ENCODE results near the gene CLEC9A. TPM values are rescaled to one million over a fixed set of nuclear protein-coding genes. Genes with fewer than 3 reads are reported as not detected.

CLEC9A gene
- polyA plus RNA-seq (2013, experiment 1 of 2): not detected
- polyA plus RNA-seq (2013, experiment 2 of 2): not detected

DNA sequence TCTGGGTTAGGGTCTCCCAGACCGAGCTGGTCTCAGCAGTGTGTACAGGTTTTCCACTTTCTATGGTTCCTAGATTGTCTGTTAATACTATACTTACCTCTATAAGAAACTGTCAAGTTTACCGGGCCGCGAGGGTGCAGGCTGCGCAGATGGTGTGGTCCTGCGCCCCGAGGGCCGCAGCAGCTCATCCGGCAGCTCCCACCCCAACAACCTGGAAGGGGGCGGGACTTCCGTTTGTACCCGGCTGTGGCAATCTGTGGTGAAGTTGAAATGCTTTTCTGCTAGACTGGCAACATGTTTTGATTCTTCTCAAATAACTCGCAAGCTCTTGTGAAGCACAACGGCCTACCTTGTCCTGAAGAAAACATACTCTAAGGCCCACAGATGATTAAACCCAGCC, at the start of gene CLEC9A:
Gene CLEC9A (plus strand): TSS at position 237 of the 400 bp plus-strand sequence. CDS start 22,006 bp downstream, outside the sequence.
- Histone ChIP-seq H3K27ac (ENCODE audit: low read depth, low read length, severe bottlenecking) (peak within 1 kb of the TSS; percentile 90), H3K4me1 (ENCODE audit: control insufficient read depth, insufficient read depth, low read length, poor library complexity, severe bottlenecking) (peaks cover 6% of the 10 kb centered on the region), H3K36me3 (ENCODE audit: control insufficient read depth, insufficient read depth, low read length) (no peaks in the 10 kb centered on the region), H3K4me3 (ENCODE audit: extremely low read depth, insufficient read depth, low read length, poor library complexity, severe bottlenecking) (no peak within 1 kb of the TSS), H3K9me3 (ENCODE audit: control insufficient read depth, low read length) (no peaks in the 10 kb centered on the region)
- 80 to 81% methylated on average over 1 to 7 of the region's 14 CpGs for WGBS, 2 experiments (ENCODE audit: insufficient coverage in 2 of 2)

DNA sequence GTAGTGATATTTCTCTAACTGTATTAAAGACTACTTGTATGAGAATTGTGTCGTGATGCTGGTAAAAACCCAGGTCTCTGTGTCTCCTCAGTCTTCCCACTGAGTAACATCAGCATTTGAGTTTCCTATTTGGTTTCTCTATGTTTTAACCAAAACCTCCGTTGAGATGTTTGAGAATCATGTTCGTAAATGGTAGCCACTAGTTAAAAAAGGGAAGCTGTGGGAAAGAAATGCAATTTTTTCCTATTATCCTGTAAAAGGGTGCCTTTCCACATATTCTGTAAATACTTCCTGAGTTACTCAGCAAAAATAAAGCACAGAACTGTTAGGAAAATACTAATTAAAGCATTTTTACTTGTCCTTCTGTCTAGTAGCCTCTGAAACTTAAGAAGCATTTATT, 38.6 kb upstream of the CLEC9A start:
- Histone ChIP-seq H3K27ac (ENCODE audit: low read depth, low read length, severe bottlenecking) (no peak overlapping the region), H3K36me3 (ENCODE audit: control insufficient read depth, insufficient read depth, low read length) (no peaks in the 10 kb centered on the region)
- no CpG with 5 or more reads among the region's 3 CpGs for WGBS, 2 experiments (ENCODE audit: insufficient coverage in 2 of 2)

DNA sequence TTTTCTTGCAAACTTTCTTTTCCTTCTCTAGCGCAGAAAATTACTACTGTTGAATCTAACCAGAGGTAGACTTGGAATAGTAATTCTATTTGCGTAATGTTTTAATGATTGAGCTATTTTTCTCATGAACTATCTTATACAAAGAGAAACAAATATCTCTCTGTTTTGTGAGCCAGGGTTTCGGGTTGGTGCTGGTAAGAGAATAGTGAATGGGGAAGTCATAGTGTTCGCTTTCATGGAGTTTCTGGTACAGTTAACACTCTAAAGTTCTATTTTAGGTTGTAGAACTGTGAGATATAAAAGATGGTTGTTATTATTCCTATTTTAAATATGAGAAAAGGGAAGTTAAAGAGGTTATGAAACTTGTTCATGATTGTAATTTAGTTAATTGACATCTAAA, 38.2 kb upstream of the CLEC9A start:
- no peaks in the 10 kb centered on the region for H3K4me1 ChIP-seq (ENCODE audit: control insufficient read depth, insufficient read depth, low read length, poor library complexity, severe bottlenecking)
- H3K9me3 ChIP-seq (ENCODE audit: control insufficient read depth, low read length): no peaks in the 10 kb centered on the region
- H3K4me3 ChIP-seq (ENCODE audit: extremely low read depth, insufficient read depth, low read length, poor library complexity, severe bottlenecking): no peak overlapping the region
- H3K27ac ChIP-seq (ENCODE audit: low read depth, low read length, severe bottlenecking): no peak overlapping the region
- H3K36me3 ChIP-seq (ENCODE audit: control insufficient read depth, insufficient read depth, low read length): no peaks in the 10 kb centered on the region
- 75% methylated on average over 2 of the region's 4 CpGs; no CpG with 5 or more reads in 1 of the 2 experiments for WGBS, 2 experiments (ENCODE audit: insufficient coverage in 2 of 2)

More for the DNA sequence above, 38.6 kb upstream of the CLEC9A start:
- no peaks in the 10 kb centered on the region for H3K4me1 ChIP-seq (ENCODE audit: control insufficient read depth, insufficient read depth, low read length, poor library complexity, severe bottlenecking)
- H3K4me3 ChIP-seq (ENCODE audit: extremely low read depth, insufficient read depth, low read length, poor library complexity, severe bottlenecking): no peak overlapping the region
- H3K9me3 ChIP-seq (ENCODE audit: control insufficient read depth, low read length): no peaks in the 10 kb centered on the region

GRCh38 chr12:9999016-9999415, 31.5 kb upstream of the CLEC9A start, which contains the start of gene CLEC1B:
Gene CLEC1B, minus strand, starts transcription at chr12:9999121. Its CDS starts 21 bp downstream, at chr12:9999100.
- Histone ChIP-seq H3K4me3 (ENCODE audit: extremely low read depth, insufficient read depth, low read length, poor library complexity, severe bottlenecking) (no peak within 1 kb of the TSS), H3K4me1 (ENCODE audit: control insufficient read depth, insufficient read depth, low read length, poor library complexity, severe bottlenecking) (peaks cover 5% of the 10 kb centered on the region), H3K36me3 (ENCODE audit: control insufficient read depth, insufficient read depth, low read length) (no peaks in the 10 kb centered on the region), H3K9me3 (ENCODE audit: control insufficient read depth, low read length) (no peaks in the 10 kb centered on the region), H3K27ac (ENCODE audit: low read depth, low read length, severe bottlenecking) (no peak within 1 kb of the TSS)
- 93% methylated on average over 3 of the region's 3 CpGs; no CpG with 5 or more reads in 1 of the 2 experiments for WGBS, 2 experiments (ENCODE audit: insufficient coverage in 2 of 2)

GRCh38 chr12:10001171-10001776, 29.2 kb upstream of the CLEC9A start:
- WGBS, 2 experiments (ENCODE audit: insufficient coverage in 2 of 2): 94 to 100% methylated on average over 2 of the region's 4 CpGs
- H3K36me3 ChIP-seq (ENCODE audit: control insufficient read depth, insufficient read depth, low read length): no peaks in the 10 kb centered on the region
- peaks cover 5% of the 10 kb centered on the region for H3K4me1 ChIP-seq (ENCODE audit: control insufficient read depth, insufficient read depth, low read length, poor library complexity, severe bottlenecking)
- peak overlapping the region; percentile 29 for H3K27ac ChIP-seq (ENCODE audit: low read depth, low read length, severe bottlenecking)
- no peak overlapping the region for H3K4me3 ChIP-seq (ENCODE audit: extremely low read depth, insufficient read depth, low read length, poor library complexity, severe bottlenecking)
- H3K9me3 ChIP-seq (ENCODE audit: control insufficient read depth, low read length): no peaks in the 10 kb centered on the region

DNA sequence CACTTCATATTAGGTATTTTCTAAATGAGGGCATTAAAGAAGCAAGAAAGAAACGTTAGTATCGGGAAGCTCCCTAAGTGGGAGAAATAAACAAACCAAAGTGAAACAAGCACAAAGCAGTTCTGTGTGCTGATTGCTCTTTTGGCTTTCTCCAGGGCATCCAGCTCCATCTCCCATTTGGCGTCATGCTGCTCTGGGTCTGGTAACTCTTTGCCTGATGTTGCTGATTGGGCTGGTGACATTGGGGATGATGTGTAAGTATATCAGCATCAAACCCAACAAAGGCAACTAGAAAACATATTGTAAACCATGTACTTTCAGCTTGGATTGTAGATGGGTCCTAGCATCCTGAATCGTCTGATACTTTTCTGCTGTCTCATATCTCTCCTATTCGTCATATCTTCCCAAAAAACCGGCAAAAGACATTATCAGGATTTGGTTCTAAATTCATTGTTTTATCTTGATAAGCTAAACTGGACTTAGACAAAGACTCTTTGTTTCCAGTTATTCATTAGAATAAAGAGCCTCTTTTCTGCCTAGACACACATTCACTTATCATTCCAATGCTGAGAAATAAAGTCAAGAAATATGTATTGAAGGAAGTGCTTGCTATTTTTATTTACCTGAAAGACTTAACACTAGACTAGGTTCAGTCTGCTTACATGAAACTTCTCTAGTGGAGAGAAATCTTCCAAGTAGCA, 17.7 kb upstream of the CLEC9A start:
- H3K9me3 ChIP-seq (ENCODE audit: control insufficient read depth, low read length): no peaks in the 10 kb centered on the region
- no peaks in the 10 kb centered on the region for H3K36me3 ChIP-seq (ENCODE audit: control insufficient read depth, insufficient read depth, low read length)
- WGBS, 2 experiments (ENCODE audit: insufficient coverage in 2 of 2): 63 to 94% methylated on average over 1 to 3 of the region's 6 CpGs
- H3K4me1 ChIP-seq (ENCODE audit: control insufficient read depth, insufficient read depth, low read length, poor library complexity, severe bottlenecking): no peaks in the 10 kb centered on the region
- no peak overlapping the region for H3K27ac ChIP-seq (ENCODE audit: low read depth, low read length, severe bottlenecking)
- H3K4me3 ChIP-seq (ENCODE audit: extremely low read depth, insufficient read depth, low read length, poor library complexity, severe bottlenecking): no peak overlapping the region

DNA sequence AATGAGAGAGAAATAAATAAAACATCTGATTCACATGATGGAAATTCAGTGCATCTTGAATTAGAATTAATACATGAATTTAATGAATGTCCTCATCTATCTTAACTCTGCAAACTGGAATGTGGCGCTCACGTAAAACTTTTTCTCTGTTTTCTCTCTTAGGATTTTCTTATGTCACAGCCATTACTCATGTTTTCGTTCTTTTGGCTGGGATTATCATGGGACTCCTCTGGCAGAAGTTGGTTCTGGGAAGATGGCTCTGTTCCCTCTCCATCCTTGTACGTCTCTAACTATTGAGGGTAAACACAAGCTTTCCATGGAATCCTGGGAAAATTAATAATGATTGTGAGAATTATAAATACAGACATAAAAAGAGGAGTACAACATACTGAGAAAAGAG, 15.0 kb upstream of the CLEC9A start:
- Histone ChIP-seq H3K4me3 (ENCODE audit: extremely low read depth, insufficient read depth, low read length, poor library complexity, severe bottlenecking) (no peak overlapping the region), H3K4me1 (ENCODE audit: control insufficient read depth, insufficient read depth, low read length, poor library complexity, severe bottlenecking) (peaks cover 2% of the 10 kb centered on the region), H3K36me3 (ENCODE audit: control insufficient read depth, insufficient read depth, low read length) (no peaks in the 10 kb centered on the region), H3K27ac (ENCODE audit: low read depth, low read length, severe bottlenecking) (no peak overlapping the region), H3K9me3 (ENCODE audit: control insufficient read depth, low read length) (no peaks in the 10 kb centered on the region)
- no CpG with 5 or more reads among the region's 4 CpGs for WGBS, 2 experiments (ENCODE audit: insufficient coverage in 2 of 2)

- no peak overlapping the region for H3K4me3 ChIP-seq (ENCODE audit: extremely low read depth, insufficient read depth, low read length, poor library complexity, severe bottlenecking)
- 22% methylated on average over 1 of the region's 1 CpG; no CpG with 5 or more reads in 1 of the 2 experiments for WGBS, 2 experiments (ENCODE audit: insufficient coverage in 2 of 2)
- H3K9me3 ChIP-seq (ENCODE audit: control insufficient read depth, low read length): no peaks in the 10 kb centered on the region
- H3K4me1 ChIP-seq (ENCODE audit: control insufficient read depth, insufficient read depth, low read length, poor library complexity, severe bottlenecking): peaks cover 2% of the 10 kb centered on the region
- no peaks in the 10 kb centered on the region for H3K36me3 ChIP-seq (ENCODE audit: control insufficient read depth, insufficient read depth, low read length)
- no peak overlapping the region for H3K27ac ChIP-seq (ENCODE audit: low read depth, low read length, severe bottlenecking)
These were observed 13.6 kb upstream of the CLEC9A start for GRCh38 chr12:10016881-10017280.

DNA sequence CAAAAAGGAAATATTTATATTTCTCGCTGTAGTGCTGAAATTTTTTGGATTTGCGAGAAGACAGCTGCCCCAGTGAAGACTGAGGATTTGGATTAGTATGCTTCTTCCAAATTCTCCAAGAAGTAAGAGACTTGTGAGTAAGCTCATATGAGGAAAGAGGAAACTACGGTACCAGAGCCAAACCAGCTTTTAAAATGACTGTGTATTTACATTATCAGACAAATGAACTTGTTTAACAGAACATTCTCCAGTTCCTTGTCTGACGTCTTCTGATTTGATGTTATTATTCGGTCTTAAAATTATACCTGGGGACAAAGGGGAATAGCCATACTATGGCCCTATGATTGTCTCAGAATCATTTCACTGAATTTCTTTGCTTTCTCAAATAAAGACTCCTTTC, 12.1 kb upstream of the CLEC9A start:
- no peaks in the 10 kb centered on the region for H3K9me3 ChIP-seq (ENCODE audit: control insufficient read depth, low read length)
- no peak overlapping the region for H3K27ac ChIP-seq (ENCODE audit: low read depth, low read length, severe bottlenecking)
- no peaks in the 10 kb centered on the region for H3K36me3 ChIP-seq (ENCODE audit: control insufficient read depth, insufficient read depth, low read length)
- WGBS, 2 experiments (ENCODE audit: insufficient coverage in 2 of 2): 100% methylated on average over 2 to 3 of the region's 5 CpGs
- H3K4me1 ChIP-seq (ENCODE audit: control insufficient read depth, insufficient read depth, low read length, poor library complexity, severe bottlenecking): peaks cover 2% of the 10 kb centered on the region
- H3K4me3 ChIP-seq (ENCODE audit: extremely low read depth, insufficient read depth, low read length, poor library complexity, severe bottlenecking): no peak overlapping the region

GRCh38 chr12:10021342-10021741, 9.1 kb upstream of the CLEC9A start:
- Histone ChIP-seq H3K36me3 (ENCODE audit: control insufficient read depth, insufficient read depth, low read length) (no peaks in the 10 kb centered on the region), H3K4me3 (ENCODE audit: extremely low read depth, insufficient read depth, low read length, poor library complexity, severe bottlenecking) (no peak overlapping the region), H3K9me3 (ENCODE audit: control insufficient read depth, low read length) (no peaks in the 10 kb centered on the region), H3K27ac (ENCODE audit: low read depth, low read length, severe bottlenecking) (no peak overlapping the region), H3K4me1 (ENCODE audit: control insufficient read depth, insufficient read depth, low read length, poor library complexity, severe bottlenecking) (peaks cover 2% of the 10 kb centered on the region)
- 83% methylated on average over 2 of the region's 3 CpGs; no CpG with 5 or more reads in 1 of the 2 experiments for WGBS, 2 experiments (ENCODE audit: insufficient coverage in 2 of 2)

DNA sequence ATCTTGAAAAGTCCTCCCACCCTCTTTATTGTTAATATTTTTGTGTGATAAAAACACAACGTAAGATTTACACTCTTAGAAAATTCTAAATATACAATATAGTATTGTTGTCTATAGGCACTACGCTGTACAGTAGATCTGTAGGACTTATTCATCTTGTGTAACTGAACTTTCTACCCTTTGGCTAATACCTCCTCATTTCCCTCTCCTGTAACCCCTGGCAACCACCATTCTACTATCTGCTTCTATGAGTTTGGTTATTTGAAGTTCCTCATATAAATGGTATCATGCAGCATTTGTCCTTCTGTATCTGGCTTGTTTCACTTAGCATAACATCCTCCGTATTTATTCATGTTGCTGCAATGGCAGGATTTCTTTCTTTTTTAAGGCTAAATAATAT, 5.2 kb upstream of the CLEC9A start:
- Histone ChIP-seq H3K4me1 (ENCODE audit: control insufficient read depth, insufficient read depth, low read length, poor library complexity, severe bottlenecking) (no peaks in the 10 kb centered on the region), H3K27ac (ENCODE audit: low read depth, low read length, severe bottlenecking) (no peak overlapping the region), H3K36me3 (ENCODE audit: control insufficient read depth, insufficient read depth, low read length) (no peaks in the 10 kb centered on the region), H3K9me3 (ENCODE audit: control insufficient read depth, low read length) (no peaks in the 10 kb centered on the region), H3K4me3 (ENCODE audit: extremely low read depth, insufficient read depth, low read length, poor library complexity, severe bottlenecking) (no peak overlapping the region)
- no CpG with 5 or more reads among the region's 3 CpGs for WGBS, 2 experiments (ENCODE audit: insufficient coverage in 2 of 2)
